ENCODE measurements around the gene FBLN1.
"Not testable (repeated sequence)": the region's sequence is repeated elsewhere in the genome, so short reads cannot be mapped to it uniquely, and the experiment has no call there.

Gene FBLN1

DNA sequence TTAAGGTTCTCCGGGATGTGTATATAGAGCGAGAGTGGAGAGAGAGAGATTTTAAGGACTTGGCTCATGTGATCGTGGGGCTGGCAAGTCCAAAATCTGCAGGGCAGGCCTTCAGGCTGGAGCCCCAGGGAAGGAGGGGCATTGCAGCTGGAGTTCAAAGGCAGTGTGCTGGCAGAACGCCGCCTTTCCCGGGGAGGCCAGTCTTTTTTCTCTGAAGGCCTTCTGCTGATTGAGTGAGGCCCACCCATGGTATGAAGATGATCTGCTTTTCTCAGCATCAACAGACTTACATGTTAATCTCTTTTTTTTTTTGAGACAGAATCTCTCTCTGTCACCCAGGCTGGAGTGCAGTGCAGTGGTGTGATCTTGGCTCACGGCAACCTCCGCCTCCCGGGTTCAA, 25.4 kb downstream of the FBLN1 start:
- no peak for DNase-seq (ENCODE audit: low read depth)

GRCh38 chr22:45529105-45529504, 26.4 kb downstream of the FBLN1 start:
- no peak for DNase-seq (ENCODE audit: low read depth)

DNA sequence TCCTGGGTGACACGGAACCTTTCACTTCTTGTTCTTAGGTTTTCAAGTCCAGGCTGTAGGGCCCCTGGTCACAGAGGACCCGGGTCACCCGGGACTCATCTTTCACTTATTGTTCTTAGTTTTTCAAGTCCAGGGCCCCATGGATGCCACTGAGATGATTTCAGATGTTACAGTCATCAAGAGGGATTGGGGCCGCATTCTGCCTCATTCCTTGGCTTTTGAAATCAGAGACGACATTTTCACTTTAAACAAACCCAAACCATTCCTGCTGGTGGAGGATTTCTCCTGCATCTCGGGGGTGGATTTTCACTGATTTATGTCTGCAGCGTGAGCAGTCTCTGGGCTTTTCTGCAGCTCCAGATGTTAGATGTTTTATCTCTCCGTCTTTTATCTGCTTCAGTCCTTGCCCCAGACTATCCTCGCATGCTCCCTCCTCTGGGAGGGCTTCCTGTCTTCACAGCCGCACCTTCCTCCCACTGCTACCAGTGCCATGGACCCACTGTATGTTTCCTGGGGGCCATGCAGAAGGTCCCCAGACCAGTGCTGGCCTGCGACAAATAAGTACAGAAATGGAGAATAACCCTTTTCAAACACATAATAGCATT, 27.4 kb downstream of the FBLN1 start:
- DNase-seq (ENCODE audit: low read depth) = peak; percentile 56

DNA sequence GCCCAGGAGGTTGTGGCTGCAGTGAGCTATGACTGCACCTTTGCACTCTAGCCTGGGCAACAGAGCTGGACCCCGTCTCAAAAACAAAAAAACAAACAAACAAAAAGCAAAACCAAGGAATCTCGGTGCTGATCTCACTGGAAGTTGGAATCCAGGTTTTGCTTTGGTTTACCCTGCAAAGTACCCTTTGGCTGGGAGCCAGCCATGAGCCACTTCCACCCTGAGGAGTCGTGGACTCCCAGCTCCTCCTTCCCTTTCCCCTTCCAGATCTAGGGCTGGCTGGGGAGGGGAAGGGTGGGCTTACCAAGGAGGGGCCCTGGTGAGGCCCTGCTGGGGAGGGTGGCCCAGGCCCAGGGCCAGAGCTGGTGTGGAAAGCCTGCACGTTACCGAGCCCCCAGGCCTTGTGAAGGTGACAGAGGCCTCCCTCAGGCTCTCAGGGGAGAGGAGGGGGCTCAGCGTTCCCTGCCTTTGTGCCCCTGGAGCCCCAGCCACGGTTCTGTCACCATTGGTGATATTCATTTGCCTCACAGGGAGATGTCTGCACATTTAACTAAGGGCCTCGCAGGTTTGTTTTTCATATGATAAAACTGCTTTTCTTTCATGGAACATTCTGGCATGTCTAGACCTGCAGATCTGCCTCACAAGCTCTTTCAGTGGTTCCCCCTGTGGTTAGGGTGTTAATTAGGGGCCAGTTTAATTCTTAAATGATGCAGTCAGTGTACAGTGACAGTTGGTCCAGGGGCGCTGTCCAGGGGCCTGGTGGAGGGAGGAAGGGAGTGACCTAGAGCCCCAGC, 29.0 kb downstream of the FBLN1 start:
- DNase-seq (ENCODE audit: low read depth) = no peak

GRCh38 chr22:45532235-45532631, 29.6 kb downstream of the FBLN1 start:
- DNase-seq (ENCODE audit: low read depth) = no peak

DNA sequence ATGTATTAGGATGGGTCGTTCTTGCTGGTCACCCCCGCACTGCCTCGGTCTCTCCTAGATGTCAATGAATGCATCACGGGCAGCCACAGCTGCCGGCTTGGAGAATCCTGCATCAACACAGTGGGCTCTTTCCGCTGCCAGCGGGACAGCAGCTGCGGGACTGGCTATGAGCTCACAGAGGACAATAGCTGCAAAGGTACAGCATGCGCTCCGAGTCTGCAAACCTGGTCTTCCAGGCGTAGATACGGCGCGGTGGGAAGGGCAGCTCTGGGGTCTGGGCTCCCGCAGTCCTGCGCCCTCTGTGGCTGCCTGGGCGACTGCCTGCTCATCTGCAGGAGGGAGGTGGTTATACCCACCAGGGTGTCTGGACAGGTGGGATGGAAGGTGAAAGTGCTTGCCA, 31.0 kb downstream of the FBLN1 start:
- no peak for DNase-seq (ENCODE audit: low read depth)

GRCh38 chr22:45534339-45535192, 31.9 kb downstream of the FBLN1 start:
- no peak for DNase-seq (ENCODE audit: low read depth)

GRCh38 chr22:45535290-45535689, 32.6 kb downstream of the FBLN1 start:
- DNase-seq (ENCODE audit: low read depth) = no peak

DNA sequence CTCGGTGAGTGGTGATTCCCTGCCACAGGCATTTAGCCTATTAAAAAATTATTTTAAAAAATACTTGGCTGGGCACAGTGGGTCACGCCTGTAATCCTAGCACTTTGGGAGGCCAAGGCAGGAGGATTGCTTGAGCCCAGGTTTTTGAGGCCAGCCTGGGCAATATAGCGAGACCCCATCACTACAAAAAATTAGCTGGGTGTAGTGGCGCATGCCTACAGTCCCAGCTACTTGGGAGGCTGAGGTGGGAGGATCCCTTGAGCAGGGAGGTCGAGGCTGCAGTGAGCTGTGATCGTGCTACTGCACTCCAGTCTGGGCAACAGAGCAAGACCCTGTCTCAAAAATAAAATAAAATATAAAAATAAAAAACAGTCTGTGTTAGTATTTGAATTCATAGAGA, 33.2 kb downstream of the FBLN1 start:
- not testable (repeated sequence) for DNase-seq (ENCODE audit: low read depth)

DNA sequence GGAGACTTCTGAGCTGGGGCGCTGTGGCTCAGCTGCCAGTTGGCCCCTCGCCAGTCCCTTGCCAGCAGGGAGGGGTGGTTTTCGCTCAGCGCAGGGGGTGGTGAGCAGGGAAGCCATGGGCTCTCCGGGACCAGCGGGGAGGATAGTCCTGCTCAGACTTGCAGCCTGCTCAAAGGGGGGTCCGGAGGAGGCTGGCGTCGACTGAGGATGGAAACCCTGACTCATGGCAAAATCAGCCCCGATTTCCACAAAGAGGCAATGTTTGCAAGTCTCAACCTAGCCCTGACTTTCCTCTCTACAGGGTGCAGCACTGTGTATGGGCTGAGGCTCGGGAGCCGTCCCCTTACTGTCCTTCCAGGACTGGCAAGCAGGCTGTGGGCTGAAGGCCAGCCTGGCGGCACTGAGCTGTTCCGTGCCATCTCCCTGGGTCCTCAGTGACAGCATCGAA, 35.1 kb downstream of the FBLN1 start:
- peak; percentile 85 for DNase-seq (ENCODE audit: low read depth)

DNA sequence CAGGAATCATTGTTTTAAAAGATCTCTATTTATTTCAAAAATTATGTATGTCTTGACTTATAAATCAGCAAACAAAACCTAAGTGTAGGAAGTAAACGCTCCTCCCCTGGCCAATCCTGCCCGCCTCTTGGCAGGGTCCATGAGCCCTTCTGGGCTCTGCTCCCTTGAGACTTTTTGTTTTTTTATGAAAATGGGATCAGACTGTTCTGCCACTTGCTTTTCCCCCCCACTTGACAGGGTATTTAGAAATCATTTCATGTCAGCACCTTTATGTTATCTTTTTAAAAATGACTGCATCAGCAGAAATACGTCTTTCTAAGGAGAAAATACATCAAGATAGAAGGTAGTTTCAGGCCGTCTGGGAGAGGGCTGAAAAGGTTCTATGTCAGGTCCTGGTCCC, 35.6 kb downstream of the FBLN1 start:
- DNase-seq (ENCODE audit: low read depth) = no peak

GRCh38 chr22:45540122-45540521, 37.4 kb downstream of the FBLN1 start:
- no peak for DNase-seq (ENCODE audit: low read depth)

DNA sequence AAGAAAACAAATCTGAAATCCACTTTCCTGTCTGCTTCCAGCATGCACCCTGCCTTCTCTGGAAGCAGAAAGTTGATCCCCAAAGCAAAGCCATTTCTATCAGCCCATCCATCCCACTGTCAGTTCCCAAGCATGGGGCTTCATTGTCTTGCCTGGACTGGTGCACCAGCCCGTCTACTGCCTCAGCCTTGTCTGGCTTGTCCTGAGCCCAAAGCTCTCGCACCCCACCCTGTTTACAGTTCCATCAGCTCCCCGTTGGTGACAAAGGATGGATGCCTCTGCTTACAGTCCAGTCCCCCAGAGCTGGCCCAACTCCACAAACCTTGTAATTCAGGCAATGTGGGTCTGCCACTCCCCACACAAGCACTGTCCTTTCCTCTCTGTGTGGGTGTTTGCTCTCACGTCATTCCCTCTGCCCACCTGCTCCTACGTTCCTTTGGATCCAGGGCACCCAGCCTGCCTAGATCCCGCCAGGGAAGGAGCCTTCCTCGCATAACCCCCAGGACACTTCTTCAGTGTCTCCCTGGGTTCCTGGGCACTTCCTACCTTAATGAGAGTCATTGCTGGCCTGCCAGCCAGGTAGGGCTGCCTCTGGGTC, 38.8 kb downstream of the FBLN1 start:
- no peak for DNase-seq (ENCODE audit: low read depth)

DNA sequence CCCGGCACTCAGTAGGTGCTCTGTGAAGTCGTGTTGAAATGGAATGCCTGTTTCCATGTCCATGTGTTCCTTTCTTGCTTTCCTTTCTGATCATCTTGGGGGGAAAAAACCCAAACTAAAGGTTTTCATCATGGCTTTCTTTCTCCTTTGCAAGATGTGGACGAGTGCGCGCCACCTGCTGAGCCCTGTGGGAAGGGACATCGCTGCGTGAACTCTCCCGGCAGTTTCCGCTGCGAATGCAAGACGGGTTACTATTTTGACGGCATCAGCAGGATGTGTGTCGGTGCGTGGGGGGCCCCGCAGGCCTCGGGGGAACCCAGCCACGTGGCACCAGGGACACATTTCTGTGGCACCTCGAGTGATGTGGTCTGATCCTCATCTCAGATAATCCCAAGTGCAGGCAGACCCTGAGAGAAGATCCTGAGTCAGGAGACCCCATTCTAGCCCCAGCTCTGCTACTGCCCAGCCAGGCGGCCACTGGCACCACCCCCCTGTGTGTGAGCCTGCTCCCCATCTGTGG, 39.4 kb downstream of the FBLN1 start:
- DNase-seq (ENCODE audit: low read depth) = no peak

DNA sequence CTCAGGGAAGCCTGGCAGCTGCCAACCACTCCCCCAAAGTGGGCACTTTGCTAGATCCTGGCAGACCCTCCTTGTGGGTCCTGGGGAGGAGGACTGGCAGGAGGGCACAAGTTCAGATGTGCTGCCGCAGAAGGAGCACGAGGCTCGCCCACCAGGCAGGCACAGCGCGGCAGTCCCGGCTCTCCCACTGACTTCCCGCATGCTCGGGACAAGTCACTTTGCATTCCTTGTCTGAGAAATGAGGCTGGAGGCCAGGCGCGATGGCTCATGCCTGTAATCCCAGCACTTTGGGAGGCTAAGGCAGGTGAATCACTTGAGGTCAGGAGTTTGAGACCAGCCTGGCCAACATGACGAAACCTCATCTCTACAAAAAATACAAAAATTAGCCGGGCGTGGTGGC, 40.1 kb downstream of the FBLN1 start:
- not testable (repeated sequence) for DNase-seq (ENCODE audit: low read depth)

DNA sequence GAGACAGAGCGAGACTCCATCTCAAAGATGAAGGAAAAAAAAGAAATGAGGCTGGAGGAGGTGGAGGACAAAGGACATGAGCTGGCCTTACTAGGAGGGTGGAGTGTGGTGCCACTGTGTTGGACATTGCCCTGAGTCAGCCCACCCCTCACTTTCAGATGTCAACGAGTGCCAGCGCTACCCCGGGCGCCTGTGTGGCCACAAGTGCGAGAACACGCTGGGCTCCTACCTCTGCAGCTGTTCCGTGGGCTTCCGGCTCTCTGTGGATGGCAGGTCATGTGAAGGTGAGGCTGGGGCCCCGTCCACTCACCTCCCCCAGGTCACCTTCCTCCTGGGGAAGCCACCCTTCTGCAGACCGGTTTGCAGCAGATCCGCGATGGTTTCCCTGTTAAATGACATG, 40.6 kb downstream of the FBLN1 start:
- no peak for DNase-seq (ENCODE audit: low read depth)

DNA sequence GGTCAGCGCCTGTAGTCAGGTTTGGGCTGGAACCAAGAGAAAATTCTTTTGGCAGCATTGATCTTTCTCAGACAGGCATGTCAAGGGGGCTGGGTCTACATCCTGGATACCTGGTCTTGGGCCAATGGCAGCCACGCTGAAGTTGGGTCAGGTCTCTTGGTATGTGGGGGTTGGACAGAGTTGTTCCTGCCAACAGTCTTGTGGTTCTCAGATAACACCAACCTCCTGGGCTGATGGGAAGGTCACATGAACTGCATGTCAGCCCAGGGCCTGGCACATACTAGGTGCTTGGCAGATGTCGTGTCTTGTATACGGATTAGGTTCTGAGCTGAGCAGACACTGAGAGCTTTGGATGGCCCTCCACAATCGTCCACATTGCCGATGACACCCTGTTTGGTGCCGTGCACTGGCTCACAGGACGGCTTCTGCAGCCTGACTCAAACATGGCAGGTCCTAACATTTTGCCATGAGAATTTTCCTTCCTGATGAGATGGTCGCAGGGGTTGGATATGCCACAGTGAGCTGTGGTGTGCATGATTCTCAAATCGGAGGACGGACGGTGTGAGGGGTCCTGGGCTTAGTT, 42.0 kb downstream of the FBLN1 start:
- peak; percentile 62 for DNase-seq (ENCODE audit: low read depth)

DNA sequence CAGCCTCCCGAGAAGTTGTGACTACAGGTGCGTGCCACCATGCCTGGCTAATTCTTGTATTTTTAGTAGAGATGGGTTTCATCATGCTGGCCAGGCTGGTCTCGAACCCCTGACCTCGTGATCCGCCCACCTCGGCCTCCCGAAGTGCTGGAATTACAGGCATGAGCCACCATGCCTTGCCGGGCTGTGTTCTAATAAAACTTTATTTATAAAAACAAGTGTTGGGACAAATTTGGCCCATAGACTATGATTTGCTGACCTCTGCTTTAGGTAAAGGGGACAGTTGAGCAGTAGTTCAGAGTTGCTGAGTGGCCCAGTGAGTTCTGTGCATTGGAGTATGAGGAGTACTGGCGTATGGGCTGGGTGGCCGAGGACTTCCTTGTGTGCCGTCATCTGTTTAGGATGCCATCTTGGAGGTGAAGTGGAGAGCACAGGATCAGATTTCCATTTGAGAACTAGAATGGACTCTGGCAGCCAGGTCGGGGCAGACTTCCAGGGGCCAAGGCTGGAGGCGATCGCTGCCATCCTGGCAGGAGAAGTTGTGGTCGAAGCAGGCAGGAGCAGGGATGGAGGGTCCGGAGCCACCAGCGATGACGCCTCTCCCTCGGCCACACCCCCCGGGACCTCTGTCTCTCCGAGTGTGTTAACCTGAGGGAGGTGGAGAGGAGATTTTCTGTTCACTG, 43.8 kb downstream of the FBLN1 start:
- DNase-seq (ENCODE audit: low read depth) = no peak

DNA sequence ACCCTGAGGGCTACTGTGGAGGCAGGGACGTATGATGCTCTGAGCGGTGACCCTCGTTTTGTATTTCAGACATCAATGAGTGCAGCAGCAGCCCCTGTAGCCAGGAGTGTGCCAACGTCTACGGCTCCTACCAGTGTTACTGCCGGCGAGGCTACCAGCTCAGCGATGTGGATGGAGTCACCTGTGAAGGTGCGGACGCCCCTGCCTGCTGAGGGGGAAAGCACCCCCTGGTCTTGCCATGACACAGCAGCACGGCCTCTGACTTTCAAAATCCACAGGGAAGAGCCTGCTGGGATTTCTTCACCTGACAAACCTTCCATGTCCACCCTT, 44.3 kb downstream of the FBLN1 start:
- DNase-seq (ENCODE audit: low read depth) = no peak

- no peak for DNase-seq (ENCODE audit: low read depth)
Observed at GRCh38 chr22:45547731-45548130, 45.0 kb downstream of the FBLN1 start.

- DNase-seq (ENCODE audit: low read depth) = no peak
Observed at GRCh38 chr22:45548247-45548840, 45.7 kb downstream of the FBLN1 start.

Data from iris pigment epithelial cell (primary cell).